Activated CD4-positive, alpha-beta T cell treated with anti-CD3 and anti-CD28 coated beads for 36 hours (primary cell): ENCODE data around the gene TH. TPM values are rescaled to one million over a fixed set of nuclear protein-coding genes. Genes with fewer than 3 reads are reported as not detected.
A peak's percentile ranks its signal among the peaks of the same experiment; 100 is the strongest.

Source experiments
- ATAC-seq: fragments of 200-7000 bp; cut with Tn5 transposase; one replicate; pipeline ENCODE4 v1.10.0; 2021; ENCODE audit warnings: mild to moderate bottlenecking, moderate library complexity
- CTCF ChIA-PET: fragments of 350-600 bp; sonication (Branson Sonifier 250); formaldehyde crosslinking; loops from one replicate; lab custom pipeline; 2021; ENCODE audit warnings: antibody characterized with exemption; lab: Charles Lee
- POLR2A ChIA-PET: fragments of 350-600 bp; sonication (Branson Sonifier 250); formaldehyde crosslinking; loops from one replicate; lab custom pipeline; 2021; ENCODE audit warnings: antibody characterized with exemption, inconsistent platforms; lab: Charles Lee
- DNase-seq: peaks from one replicate; pipeline ENCODE4 v3.0.0-alpha.2; 2020
- H3K27ac Mint-ChIP-seq: one replicate; pipeline ENCODE4 v1.8.0; 2021; ENCODE audit warnings: mixed read lengths
- H3K27me3 Mint-ChIP-seq: one replicate; pipeline ENCODE4 v1.8.0; 2021; ENCODE audit warnings: mixed read lengths
- H3K36me3 Mint-ChIP-seq: one replicate; pipeline ENCODE4 v1.8.0; 2021; ENCODE audit warnings: low read depth, mixed read lengths
- H3K4me1 Mint-ChIP-seq: one replicate; pipeline ENCODE4 v1.8.0; 2021; ENCODE audit warnings: mixed read lengths
- H3K4me3 Mint-ChIP-seq: one replicate; pipeline ENCODE4 v1.8.0; 2021; ENCODE audit warnings: mild to moderate bottlenecking, moderate library complexity, mixed read lengths
- H3K9me3 Mint-ChIP-seq: one replicate; pipeline ENCODE4 v1.8.0; 2021; ENCODE audit warnings: low read depth, mixed read lengths
- intact Hi-C, 2 experiments: fragments of 100-400 bp; cut with DNase I in 1 of 2; cut with micrococcal nuclease in 1 of 2; formaldehyde crosslinking; loops; one replicate each; pipeline versions ENCODE4 v1.14.2 to v1.15.1; 2022 to 2024; cut with DNase I, micrococcal nuclease
- total RNA-seq, 2 experiments: library from RNA; stranded (reverse); gene quantifications; one replicate each; pipeline ENCODE4 v1.2.3, GENCODE V29; 2021

TH gene
- total RNA-seq: not detected

- Mint-ChIP-seq H3K4me1 (no peaks in the 10 kb centered on the region), H3K36me3 (no peaks in the 10 kb centered on the region), H3K4me3 (no peak within 1 kb of the TSS), H3K9me3 (no peaks in the 10 kb centered on the region), H3K27me3 (peaks cover 3% of the 10 kb centered on the region), H3K27ac (no peak within 1 kb of the TSS)
- intact Hi-C loops: no loop called here
- CTCF ChIA-PET: no interaction called here
- DNase-seq: no peak
- ATAC-seq: no peak
- POLR2A ChIA-PET: no interaction called here
Observed at GRCh38 chr11:2171591-2172003, at the start of gene TH. Gene TH, minus strand, starts transcription at chr11:2171815. Its CDS starts 29 bp downstream, at chr11:2171786.

GRCh38 chr11:2221024-2221423 is 49.4 kb upstream of the TH start:
- Mint-ChIP-seq H3K9me3 (peaks cover 9% of the 10 kb centered on the region), H3K27me3 (peaks cover 9% of the 10 kb centered on the region), H3K36me3 (no peaks in the 10 kb centered on the region), H3K4me1 (no peaks in the 10 kb centered on the region), H3K27ac (no peak overlapping the region), H3K4me3 (no peak overlapping the region)
- ChIA-PET CTCF (interaction anchor here (0.7 kb wide), 1 partner anchor 86 kb away, joined by 3 read pairs; no protein-coding TSS in a partner anchor), POLR2A (no interaction called here)
- DNase-seq (no peak), ATAC-seq (no peak)
- intact Hi-C loops: no loop called here

- H3K4me1 Mint-ChIP-seq: no peaks in the 10 kb centered on the region
- CTCF ChIA-PET: no interaction called here
- no peaks in the 10 kb centered on the region for H3K36me3 Mint-ChIP-seq
- DNase-seq (no peak), ATAC-seq (no peak)
- H3K27me3 Mint-ChIP-seq: peaks cover 9% of the 10 kb centered on the region
- POLR2A ChIA-PET: no interaction called here
- intact Hi-C loops: no loop called here
- H3K4me3 Mint-ChIP-seq: no peak overlapping the region
- no peak overlapping the region for H3K27ac Mint-ChIP-seq
- H3K9me3 Mint-ChIP-seq: peaks cover 9% of the 10 kb centered on the region
Observed at GRCh38 chr11:2220173-2220771, 48.7 kb upstream of the TH start.

- no peak overlapping the region for H3K27ac Mint-ChIP-seq
- ChIA-PET CTCF (interaction anchor here (0.6 to 0.7 kb wide), 2 partner anchors 58 to 850 kb away, joined by 3 read pairs; no protein-coding TSS in a partner anchor), POLR2A (no interaction called here)
- peaks cover 9% of the 10 kb centered on the region for H3K9me3 Mint-ChIP-seq
- intact Hi-C loops: no loop called here
- H3K27me3 Mint-ChIP-seq: peaks cover 9% of the 10 kb centered on the region
- DNase-seq (no peak), ATAC-seq (no peak)
- H3K4me3 Mint-ChIP-seq: no peak overlapping the region
- no peaks in the 10 kb centered on the region for H3K4me1 Mint-ChIP-seq
- no peaks in the 10 kb centered on the region for H3K36me3 Mint-ChIP-seq
Observed at GRCh38 chr11:2219318-2220017, 47.9 kb upstream of the TH start.

GRCh38 chr11:2218031-2218633 is 46.5 kb upstream of the TH start:
- peaks cover 9% of the 10 kb centered on the region for H3K27me3 Mint-ChIP-seq
- DNase-seq: no peak
- ATAC-seq: no peak
- CTCF ChIA-PET: interaction anchor here (0.6 to 1.0 kb wide), 2 partner anchors 45 to 85 kb away, joined by 3 to 4 read pairs; no protein-coding TSS in a partner anchor
- H3K9me3 Mint-ChIP-seq: peaks cover 3% of the 10 kb centered on the region
- no peak overlapping the region for H3K27ac Mint-ChIP-seq
- H3K4me3 Mint-ChIP-seq: no peak overlapping the region
- no peaks in the 10 kb centered on the region for H3K36me3 Mint-ChIP-seq
- peaks cover 11% of the 10 kb centered on the region for H3K4me1 Mint-ChIP-seq
- intact Hi-C loops: no loop called here
- POLR2A ChIA-PET: no interaction called here

- POLR2A ChIA-PET: no interaction called here
- CTCF ChIA-PET: no interaction called here
- intact Hi-C loops: no loop called here
- Mint-ChIP-seq H3K27ac (no peak overlapping the region), H3K27me3 (peaks cover 6% of the 10 kb centered on the region), H3K36me3 (no peaks in the 10 kb centered on the region), H3K4me3 (no peak overlapping the region), H3K9me3 (no peaks in the 10 kb centered on the region), H3K4me1 (peaks cover 11% of the 10 kb centered on the region)
- no peak for DNase-seq
- no peak for ATAC-seq
Observed at GRCh38 chr11:2217211-2218030, 45.8 kb upstream of the TH start.

GRCh38 chr11:2216400-2217064 is 44.9 kb upstream of the TH start:
- no peak overlapping the region for H3K4me3 Mint-ChIP-seq
- no peaks in the 10 kb centered on the region for H3K9me3 Mint-ChIP-seq
- DNase-seq (no peak), ATAC-seq (no peak)
- H3K36me3 Mint-ChIP-seq: no peaks in the 10 kb centered on the region
- peaks cover 11% of the 10 kb centered on the region for H3K4me1 Mint-ChIP-seq
- CTCF ChIA-PET: no interaction called here
- POLR2A ChIA-PET: no interaction called here
- intact Hi-C loops: no loop called here
- no peak overlapping the region for H3K27ac Mint-ChIP-seq
- peaks cover 1% of the 10 kb centered on the region for H3K27me3 Mint-ChIP-seq

- no peak for DNase-seq
- H3K36me3 Mint-ChIP-seq: no peaks in the 10 kb centered on the region
- H3K4me3 Mint-ChIP-seq: no peak overlapping the region
- peaks cover 11% of the 10 kb centered on the region for H3K4me1 Mint-ChIP-seq
- ATAC-seq: no peak
- no peak overlapping the region for H3K27ac Mint-ChIP-seq
- intact Hi-C loops: no loop called here
- no peaks in the 10 kb centered on the region for H3K27me3 Mint-ChIP-seq
- CTCF ChIA-PET: interaction anchor here (0.6 kb wide), 1 partner anchor 18 kb away, joined by 3 read pairs; no protein-coding TSS in a partner anchor
- H3K9me3 Mint-ChIP-seq: no peaks in the 10 kb centered on the region
- POLR2A ChIA-PET: no interaction called here
Observed at GRCh38 chr11:2215561-2216399, 44.2 kb upstream of the TH start.

- Mint-ChIP-seq H3K9me3 (no peaks in the 10 kb centered on the region), H3K4me3 (no peak overlapping the region), H3K36me3 (no peaks in the 10 kb centered on the region), H3K27ac (no peak overlapping the region), H3K4me1 (peaks cover 11% of the 10 kb centered on the region), H3K27me3 (no peaks in the 10 kb centered on the region)
- intact Hi-C loops: no loop called here
- ChIA-PET CTCF (interaction anchor here (1.2 kb wide), 1 partner anchor 89 kb away, joined by 3 read pairs; no protein-coding TSS in a partner anchor), POLR2A (no interaction called here)
- DNase-seq (no peak), ATAC-seq (no peak)
Observed at GRCh38 chr11:2215230-2215560, 43.6 kb upstream of the TH start.

- Mint-ChIP-seq H3K27ac (peak overlapping the region; percentile 20), H3K36me3 (no peaks in the 10 kb centered on the region), H3K27me3 (no peaks in the 10 kb centered on the region), H3K4me3 (no peak overlapping the region), H3K4me1 (peaks cover 11% of the 10 kb centered on the region), H3K9me3 (no peaks in the 10 kb centered on the region)
- ATAC-seq: no peak
- ChIA-PET POLR2A (no interaction called here), CTCF (interaction anchor here (1.2 kb wide), 1 partner anchor 90 kb away, joined by 3 read pairs; no protein-coding TSS in a partner anchor)
- intact Hi-C loops: no loop called here
- no peak for DNase-seq
Observed at GRCh38 chr11:2214527-2215229, 43.1 kb upstream of the TH start.
